ENCODE data around the gene TCF7L2.

DNA sequence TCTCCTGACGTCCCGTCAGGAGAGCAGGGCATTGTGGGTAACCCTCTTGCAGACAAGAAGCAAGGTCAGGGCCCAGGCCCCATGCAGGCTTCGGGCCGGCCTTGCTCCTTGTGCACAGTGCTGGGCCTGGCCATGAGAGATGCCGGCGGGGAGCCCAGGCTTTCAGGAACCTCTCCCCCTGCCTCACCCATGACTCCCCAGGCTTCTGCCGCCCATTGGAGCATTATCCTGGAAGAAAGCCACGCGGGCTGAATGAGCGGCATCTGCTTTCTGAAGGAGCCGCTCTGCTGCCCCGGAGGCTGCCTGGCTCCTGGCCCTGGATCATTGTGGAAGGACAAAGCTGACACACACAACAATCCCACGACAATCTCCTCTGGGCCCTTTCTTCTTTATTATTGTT is 233.5 kb downstream of the TCF7L2 start:
- TF ChIP-seq, protein P1, sequence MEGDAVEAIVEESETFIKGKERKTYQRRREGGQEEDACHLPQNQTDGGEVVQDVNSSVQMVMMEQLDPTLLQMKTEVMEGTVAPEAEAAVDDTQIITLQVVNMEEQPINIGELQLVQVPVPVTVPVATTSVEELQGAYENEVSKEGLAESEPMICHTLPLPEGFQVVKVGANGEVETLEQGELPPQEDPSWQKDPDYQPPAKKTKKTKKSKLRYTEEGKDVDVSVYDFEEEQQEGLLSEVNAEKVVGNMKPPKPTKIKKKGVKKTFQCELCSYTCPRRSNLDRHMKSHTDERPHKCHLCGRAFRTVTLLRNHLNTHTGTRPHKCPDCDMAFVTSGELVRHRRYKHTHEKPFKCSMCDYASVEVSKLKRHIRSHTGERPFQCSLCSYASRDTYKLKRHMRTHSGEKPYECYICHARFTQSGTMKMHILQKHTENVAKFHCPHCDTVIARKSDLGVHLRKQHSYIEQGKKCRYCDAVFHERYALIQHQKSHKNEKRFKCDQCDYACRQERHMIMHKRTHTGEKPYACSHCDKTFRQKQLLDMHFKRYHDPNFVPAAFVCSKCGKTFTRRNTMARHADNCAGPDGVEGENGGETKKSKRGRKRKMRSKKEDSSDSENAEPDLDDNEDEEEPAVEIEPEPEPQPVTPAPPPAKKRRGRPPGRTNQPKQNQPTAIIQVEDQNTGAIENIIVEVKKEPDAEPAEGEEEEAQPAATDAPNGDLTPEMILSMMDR (IDR thresholded peaks at IDR 0.05; ENCODE audit: insufficient read depth, low read length, poor library complexity, severe bottlenecking) = no peak
- no peak for TF ChIP-seq EZH2phosphoT487 (conservative IDR thresholded peaks at IDR 0.05; ENCODE audit: low read length)

Data from SU-DHL-6 (cell line).